GM18870 (cell line): ENCODE data around the gene RACK1.

Experiments used
- ATAC-seq: cut with Tn5 transposase; IDR thresholded peaks from one replicate; pipeline ENCODE4 v1.9.1; 2021; ENCODE audit warnings: moderate library complexity; ENCODE audit not compliant: unreplicated experiment

The RACK1 gene

GRCh38 chr5:181198905-181199519 is 44.7 kb downstream of the RACK1 start:
- peak; percentile 76 for ATAC-seq

GRCh38 chr5:181198106-181198685 is 45.5 kb downstream of the RACK1 start:
- ATAC-seq = no peak

- no peak for ATAC-seq
Observed at GRCh38 chr5:181197326-181197951, 46.3 kb downstream of the RACK1 start.

DNA sequence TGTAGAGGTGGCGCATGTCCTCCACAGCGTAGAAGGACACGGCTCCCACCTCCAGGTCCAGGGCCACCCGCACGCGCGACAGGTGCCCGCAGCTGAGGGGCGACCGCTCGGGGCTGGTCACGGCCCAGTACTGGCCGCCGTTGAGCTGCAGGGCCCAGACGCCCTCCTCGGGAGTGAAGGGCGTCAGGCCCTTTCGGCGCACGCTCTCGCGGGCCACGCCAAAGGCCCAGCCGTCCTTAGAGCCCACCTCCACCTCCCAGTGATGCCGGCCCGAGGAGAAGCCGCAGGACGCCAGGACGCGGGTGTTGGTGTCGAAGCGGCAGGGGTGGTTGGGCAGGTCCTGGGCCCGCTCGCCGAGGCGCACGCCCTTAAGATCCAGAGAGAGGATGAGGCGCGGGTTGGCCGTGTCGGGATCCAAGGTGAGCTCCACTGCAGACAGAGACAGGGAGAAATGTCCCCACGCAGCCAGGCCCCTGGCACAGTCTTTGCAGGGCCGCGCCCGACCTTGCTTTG is 48.4 kb downstream of the RACK1 start:
- no peak for ATAC-seq

DNA sequence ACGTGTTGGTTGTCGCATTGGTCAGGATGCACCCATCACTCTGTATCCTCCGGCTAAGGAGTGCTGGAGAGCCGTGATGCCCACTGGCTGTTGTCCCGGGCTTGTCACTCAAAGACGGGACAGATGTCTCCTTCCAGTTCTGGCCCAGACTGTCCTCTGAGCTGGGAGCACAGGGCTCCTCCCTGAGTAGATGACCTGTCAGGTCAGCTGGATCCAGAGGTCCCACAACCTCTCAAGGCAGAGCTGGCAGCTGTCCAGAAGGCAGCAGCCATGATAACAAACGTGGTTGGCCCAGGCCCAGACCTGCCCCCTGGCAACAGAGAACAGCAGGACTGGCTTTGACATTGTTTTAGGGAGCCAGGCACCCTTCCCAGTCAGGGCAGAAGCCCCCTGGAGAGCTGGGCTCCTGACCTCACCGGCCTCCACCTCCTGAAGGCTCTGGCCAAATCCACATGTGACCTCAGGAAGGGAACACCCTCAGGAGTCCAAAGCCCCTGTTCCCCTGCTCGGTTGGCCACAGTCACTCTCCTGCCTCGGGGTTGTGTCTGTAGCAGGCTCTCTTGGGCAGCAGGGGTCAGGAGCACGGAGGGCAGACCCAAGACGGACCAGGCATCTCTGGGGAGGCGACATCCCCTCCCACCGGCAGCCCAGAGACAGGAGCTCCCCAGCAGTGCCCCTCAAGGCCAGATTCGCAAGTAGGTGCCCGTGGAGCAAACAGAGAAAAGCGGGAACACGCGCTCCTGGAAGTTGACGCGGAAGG is 49.0 kb downstream of the RACK1 start:
- no peak for ATAC-seq

DNA sequence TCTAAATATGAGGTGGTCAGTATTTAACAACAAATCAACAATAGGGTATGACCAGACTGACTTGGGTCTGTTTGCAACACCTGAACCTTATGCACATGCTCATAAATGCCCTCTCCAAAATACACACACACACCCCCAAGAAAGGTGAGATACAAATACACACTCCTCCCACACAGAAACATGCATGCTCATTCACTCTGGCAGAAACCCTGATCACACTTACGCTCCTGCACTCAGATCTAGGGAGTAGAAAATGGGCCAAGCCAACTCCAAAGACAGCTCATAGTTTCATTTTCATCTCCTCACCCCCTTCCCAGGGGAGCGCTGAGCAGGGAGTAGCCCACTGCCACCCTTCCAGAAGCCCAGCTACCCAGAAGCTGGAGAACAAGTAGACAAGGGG is 50.0 kb downstream of the RACK1 start:
- no peak for ATAC-seq

DNA sequence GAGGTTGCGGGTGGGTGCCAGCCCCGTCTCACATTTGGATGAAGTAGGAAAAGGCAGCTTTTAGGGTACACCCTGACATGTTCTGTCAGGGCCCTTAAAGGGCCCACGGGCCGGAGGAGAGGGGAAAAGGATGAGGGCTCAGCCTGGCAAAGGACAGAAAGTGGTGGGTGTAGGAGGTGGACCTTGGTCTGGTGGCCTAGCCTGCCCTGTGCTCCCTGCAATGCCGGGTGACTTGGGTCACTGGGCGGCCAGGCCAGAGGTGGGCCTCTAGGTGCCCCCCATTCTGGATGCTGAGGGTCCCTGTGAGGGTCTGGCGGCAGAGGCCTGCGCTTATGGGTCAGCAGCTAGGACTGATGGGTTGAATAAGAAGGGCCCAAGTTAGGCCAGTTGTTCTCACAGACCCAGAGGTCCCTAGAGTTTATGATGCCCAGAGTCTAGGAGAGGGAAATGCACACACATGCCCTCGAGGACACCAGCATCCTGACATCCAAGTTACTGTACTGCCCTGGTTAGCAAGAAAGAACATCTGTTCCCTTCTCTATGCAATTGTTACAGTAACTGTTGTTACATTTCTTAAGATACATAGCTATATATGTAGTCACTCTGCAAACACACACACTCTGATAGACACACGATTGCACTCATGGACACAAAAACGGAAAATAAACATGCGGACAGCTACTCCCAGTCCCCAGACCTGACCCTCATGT is 51.2 kb downstream of the RACK1 start:
- no peak for ATAC-seq

DNA sequence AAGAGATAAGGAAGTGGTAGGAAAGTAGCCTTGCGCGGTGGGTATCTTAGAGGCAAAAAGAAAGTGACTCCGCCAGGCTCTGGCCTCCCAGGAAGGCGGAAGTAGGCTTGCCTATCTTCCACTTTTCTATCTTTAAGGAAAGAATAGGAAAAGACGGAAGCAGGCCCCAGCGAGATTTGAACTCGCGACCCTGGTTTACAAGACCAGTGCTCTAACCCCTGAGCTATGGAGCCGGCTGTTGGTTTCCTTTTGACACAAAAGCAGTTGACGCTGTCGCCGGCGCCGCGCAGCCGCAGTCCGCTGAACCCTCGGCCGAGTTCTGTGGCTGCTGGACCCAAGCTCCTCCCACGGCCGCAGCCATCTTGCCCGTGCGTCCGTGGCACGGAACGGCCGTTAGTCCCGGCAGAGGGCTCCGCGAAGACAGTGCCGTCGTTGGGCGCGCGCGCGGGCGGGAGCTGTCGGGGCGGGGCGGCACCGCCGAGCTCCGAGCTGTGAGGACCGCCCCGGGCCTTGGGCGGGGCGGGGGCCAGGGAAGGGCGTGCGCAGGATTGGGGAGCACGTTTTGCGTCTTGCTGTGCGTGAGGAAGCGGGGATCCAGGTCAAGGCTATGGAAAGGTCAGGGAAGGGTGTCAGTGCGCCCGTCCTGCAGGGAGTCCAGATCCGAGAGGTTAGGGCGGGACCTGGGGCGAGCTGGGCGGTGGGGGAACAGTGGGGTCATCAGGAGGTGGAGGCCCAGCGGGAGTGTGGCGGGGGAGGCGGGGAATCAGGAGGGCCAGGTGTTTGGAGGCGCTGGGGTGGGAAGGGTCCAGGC is 52.0 kb downstream of the RACK1 start:
- peak; percentile 32 for ATAC-seq

DNA sequence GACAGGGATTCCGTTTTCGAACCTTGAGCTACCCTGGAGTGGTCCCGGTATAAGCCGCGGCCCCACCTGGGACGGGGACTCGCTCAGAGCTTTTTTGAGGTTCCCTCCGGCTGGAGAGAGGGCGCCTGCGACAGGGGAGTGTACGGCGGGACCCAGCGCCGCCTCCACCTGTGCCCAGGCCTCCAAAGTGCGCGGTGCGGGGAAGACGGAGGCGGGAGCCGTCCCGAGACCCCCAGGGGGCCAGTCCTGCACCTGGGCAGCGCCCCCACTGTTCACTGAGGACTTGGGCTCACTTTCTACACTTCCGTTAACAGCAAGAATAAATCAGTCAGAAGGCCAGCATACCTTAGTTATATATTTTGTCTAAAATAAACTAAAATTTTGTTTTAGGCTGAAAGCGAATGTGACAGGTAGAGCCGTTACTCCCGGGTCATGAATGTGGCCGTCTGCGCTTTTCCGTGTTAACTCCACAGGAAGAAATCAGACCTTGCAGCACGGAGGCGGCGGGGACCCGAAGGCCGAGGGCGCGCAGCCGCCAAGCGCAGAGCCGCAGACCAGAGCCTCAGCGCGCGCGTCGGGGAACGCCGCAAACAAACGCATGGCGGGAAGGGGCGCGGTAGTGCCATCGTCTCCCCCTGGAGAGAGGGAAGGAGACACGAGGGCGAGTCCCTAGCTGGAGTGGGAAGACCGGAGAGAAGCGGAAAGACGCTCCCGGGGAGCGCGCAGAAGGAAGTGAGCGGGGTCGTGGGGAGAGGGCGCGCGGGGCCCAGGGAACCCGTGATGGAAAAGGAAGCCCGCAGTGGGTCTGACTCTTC is 52.8 kb downstream of the RACK1 start:
- no peak for ATAC-seq

DNA sequence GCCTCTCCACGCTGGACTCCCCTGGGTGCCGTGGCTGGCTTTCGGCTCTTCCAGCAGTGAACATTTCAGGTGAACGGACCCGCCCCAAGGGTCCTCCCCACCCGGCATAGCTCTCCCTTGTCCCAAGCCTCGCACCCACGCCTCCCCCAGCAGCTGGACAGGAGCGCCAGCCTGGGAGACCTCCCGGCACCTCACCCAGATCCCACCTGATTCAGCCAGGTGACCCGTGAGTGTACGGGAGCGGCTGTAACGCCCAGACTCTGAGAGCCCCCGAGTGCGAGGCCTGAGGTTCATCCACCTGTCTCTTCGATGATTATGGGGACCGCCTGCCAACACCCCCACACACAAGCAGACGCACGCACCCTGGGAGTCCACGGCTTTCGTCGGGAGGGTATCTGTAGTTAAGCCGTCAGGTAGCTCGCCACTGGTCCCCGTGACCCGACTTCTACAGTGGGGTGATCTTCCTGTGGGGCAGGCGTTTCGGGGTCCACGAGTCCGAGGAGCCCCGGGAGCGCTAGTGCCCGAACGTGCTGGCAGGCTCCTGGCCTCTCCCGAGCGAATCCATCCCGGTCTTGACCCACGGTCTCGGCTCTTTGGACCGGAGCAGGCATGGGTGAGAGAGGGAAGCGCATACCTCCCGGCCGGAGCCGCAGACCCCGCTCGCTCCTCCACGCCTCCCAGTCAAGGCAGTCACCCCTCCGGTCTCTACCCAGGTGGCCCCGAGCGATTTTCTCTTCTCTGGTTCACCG is 53.6 kb downstream of the RACK1 start:
- no peak for ATAC-seq

GRCh38 chr5:181189363-181189961 is 54.2 kb downstream of the RACK1 start:
- no peak for ATAC-seq

DNA sequence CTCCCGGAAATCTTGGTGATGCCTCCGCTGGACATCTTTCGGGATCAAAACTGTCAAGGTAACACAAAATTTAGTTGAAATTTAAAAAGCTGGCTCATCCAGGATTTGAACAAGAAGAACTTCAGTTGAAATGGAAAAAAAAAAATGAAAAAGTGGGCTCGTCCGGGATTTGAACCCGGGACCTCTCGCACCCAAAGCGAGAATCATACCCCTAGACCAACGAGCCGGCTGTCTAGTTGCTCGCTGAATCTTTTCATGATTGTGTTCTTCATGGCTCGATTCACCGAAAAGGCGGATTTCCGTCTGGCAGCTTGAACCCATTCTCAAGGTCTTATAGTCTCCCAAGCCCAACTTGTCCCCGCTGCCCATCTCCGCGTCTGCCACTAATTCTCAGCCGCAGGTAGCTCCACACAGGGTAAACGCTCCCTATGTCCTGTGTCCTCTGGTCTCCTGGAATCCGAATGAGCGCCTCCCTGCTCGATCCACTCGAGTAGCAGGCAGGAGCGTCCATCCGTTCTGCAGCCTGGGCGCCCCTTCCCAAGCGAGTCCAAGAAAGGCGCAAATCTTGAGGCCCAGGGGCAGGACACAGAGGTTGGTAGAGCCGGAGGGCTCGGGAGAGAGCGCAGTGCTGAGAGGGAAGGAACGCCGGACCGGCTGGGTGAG is 54.9 kb downstream of the RACK1 start:
- ATAC-seq = no peak

DNA sequence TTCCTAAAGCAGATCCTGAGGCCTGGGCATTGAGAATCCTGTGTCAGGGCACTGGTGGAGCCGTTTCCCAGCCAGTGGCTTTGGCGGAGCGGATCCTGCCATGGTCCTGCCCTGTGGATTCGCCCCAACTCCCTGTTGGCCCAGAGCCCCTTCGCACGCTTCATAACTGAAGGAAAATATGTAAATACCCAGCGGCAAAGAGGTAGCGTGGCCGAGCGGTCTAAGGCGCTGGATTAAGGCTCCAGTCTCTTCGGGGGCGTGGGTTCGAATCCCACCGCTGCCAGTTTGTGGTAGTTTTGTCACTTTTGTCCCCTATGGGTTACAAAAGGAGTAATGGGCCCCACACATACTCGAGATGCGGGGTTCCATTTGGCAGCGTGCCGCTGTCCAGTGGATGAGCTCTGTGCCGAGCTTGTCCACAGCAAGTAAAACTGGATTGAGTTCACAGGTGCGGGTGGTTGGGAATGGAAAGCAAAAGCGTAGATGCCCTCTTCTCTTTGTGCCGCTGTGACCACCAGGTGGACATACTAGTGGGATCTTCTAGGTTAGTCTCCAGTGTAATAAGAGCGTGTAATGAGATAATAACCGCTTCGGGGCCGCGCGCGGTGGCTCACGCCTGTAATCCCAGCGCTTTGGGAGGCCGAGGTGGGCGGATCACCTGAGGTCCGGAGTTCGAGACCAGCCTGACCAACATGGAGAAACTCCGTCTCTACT is 56.0 kb downstream of the RACK1 start:
- no peak for ATAC-seq

DNA sequence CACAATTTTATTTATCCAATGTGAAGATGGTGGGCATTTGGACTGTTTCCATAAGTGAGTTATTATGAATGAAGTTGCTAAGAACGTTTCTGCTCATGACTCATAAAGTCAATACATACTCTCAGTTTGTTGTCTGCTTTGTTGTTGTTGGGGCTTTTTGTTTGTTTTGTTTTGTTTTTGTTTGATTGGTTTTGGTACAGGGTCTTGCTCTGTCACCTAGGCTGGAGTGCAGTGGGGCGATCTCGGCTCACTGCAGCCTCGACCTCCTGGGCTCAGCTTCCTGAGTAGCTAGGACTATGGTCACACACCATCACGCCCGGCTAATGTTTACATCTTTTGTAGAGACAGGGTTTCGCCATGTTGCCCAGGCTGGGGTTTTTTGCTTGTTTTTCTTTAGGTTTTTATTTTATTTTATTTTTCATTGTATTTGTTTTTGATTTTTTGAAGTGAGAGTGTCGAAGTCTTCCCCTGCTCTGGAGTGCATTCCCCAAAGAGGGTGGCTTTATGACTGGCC is 56.7 kb downstream of the RACK1 start:
- ATAC-seq = no peak
